Measurements from ENCODE around the gene TMEM115. TPM values are rescaled to one million over a fixed set of nuclear protein-coding genes. Genes with fewer than 3 reads are reported as not detected.

Gene TMEM115
- total and polyA plus RNA-seq, 2 donors (not counting 3 experiments of a cell fraction or from before 2014, with no cell fraction given), result 44.7 to 65.5 TPM

- intact Hi-C loops (cut with micrococcal nuclease), result loop anchor here (1.0 to 2.0 kb wide), 6 partner anchors 11 to 157 kb away; partner anchors contain the start of genes HYAL3 and NAA80
- H3K27ac ChIP-seq (ENCODE audit: insufficient read depth, low read depth, low read length), result peak overlapping the region; percentile 99
- no peak for TF ChIP-seq MAX (IDR thresholded peaks at IDR 0.05; ENCODE audit: insufficient read depth, insufficient read length)
- peak in 1 of 2 donors; percentile 13 for TF ChIP-seq CTCF (IDR thresholded peaks at IDR 0.05; ENCODE audit: extremely low read depth in 1 of 2, insufficient read depth in 1 of 2, low read depth in 1 of 2, low read length in 2 of 2)
- TF ChIP-seq GATA2 (IDR thresholded peaks at IDR 0.05; ENCODE audit: insufficient read depth, insufficient read length, low read depth, low read length), result peak; percentile 47
- peak; percentile 54 for TF ChIP-seq JUN (IDR thresholded peaks at IDR 0.05; ENCODE audit: borderline replicate concordance, insufficient read depth, insufficient read length, low read depth)
- no peak for TF ChIP-seq EZH2 (IDR thresholded peaks at IDR 0.05; ENCODE audit: borderline replicate concordance, low read depth, low read length, severe bottlenecking)
- peak; percentile 70 for TF ChIP-seq FOS (IDR thresholded peaks at IDR 0.05; ENCODE audit: borderline replicate concordance, insufficient read depth, low read length)
- peak; percentile 98 for TF ChIP-seq POLR2AphosphoS5 (IDR thresholded peaks at IDR 0.05; ENCODE audit: insufficient read depth, low read depth, low read length)
- TF ChIP-seq MYC (IDR thresholded peaks at IDR 0.05; ENCODE audit: low read depth, low read length), result peak; percentile 27
- TF ChIP-seq POLR2A (IDR thresholded peaks at IDR 0.05; ENCODE audit: low read depth, low read length), result peak; percentile 90
- H2AFZ ChIP-seq (ENCODE audit: low read depth, low read length), result no peak overlapping the region
- H3K4me1 ChIP-seq (ENCODE audit: control insufficient read depth, extremely low read depth, insufficient read depth, low read length), result peaks cover 53% of the 10 kb centered on the region
- DNase-seq (ENCODE audit: low read depth, low spot score) (peak; percentile 95), FAIRE-seq (no peak)
- dilution Hi-C loops (cut with MboI; ENCODE audit: extremely low pct_ligation_motif_present, low sequenced_read_pairs), result no loop called here
- POLR2A ChIA-PET, result interaction anchor here (1.5 to 5.1 kb wide), 2 partner anchors 12 to 25 kb away, joined by 5 to 38 read pairs; partner anchors contain the start of genes HYAL3 and NAA80
- peak overlapping the region in 1 of 3 experiments; percentile 25 for H3K4me3 ChIP-seq (replicated peaks in 1 of 3; ENCODE audit: insufficient read depth in 1 of 3, low read depth in 1 of 3, low read length in 3 of 3)
- BruUV-seq (replicated peaks), result no TSS peak
- H3K9me1 ChIP-seq (replicated peaks; ENCODE audit: control insufficient read depth, extremely low read depth, insufficient read depth, low read length), result no peaks in the 10 kb centered on the region
- H3K79me2 ChIP-seq (ENCODE audit: control insufficient read depth, insufficient read depth, low read length), result peaks cover 43% of the 10 kb centered on the region
- H3K9ac ChIP-seq (replicated peaks; ENCODE audit: extremely low read depth, insufficient read depth, low read length), result peak overlapping the region; percentile 88
- CTCF ChIA-PET, result interaction anchor here (0.7 to 4.3 kb wide), 21 partner anchors 9 to 219 kb away, joined by 3 to 66 read pairs (median 8); partner anchors contain the start of genes CYB561D2, HYAL1, HYAL3 and IFRD2
- no peaks in the 10 kb centered on the region for H4K20me1 ChIP-seq (replicated peaks; ENCODE audit: control insufficient read depth, extremely low read depth, insufficient read depth, low read length)
- H3K27me3 ChIP-seq (ENCODE audit: control insufficient read depth in 2 of 2, insufficient read depth in 2 of 2, low read length in 2 of 2), result no peaks in the 10 kb centered on the region
- H3K4me2 ChIP-seq (ENCODE audit: insufficient read depth, low read length), result peak overlapping the region; percentile 75
- H3K36me3 ChIP-seq (ENCODE audit: control insufficient read depth in 2 of 2, extremely low read depth in 1 of 2, insufficient read depth in 2 of 2, low read length in 2 of 2), result peaks cover 8 to 21% of the 10 kb centered on the region in 2 experiments
- no peaks in the 10 kb centered on the region for H3K9me3 ChIP-seq (replicated peaks; ENCODE audit: control insufficient read depth, insufficient read depth, low read length)
Observed at GRCh38 chr3:50323614-50324199, 35.6 kb downstream of the TMEM115 start.
